Lung (tissue), 12 donors: ENCODE data around the gene MT1H. TPM values are rescaled to one million over a fixed set of nuclear protein-coding genes. Genes with fewer than 3 reads are reported as not detected.

ENCODE experiments used
- ATAC-seq: fragments of 200-7000 bp; cut with Tn5 transposase; one replicate; pipeline ENCODE4 v1.9.1; 2020; ENCODE audit warnings: moderate number of reproducible peaks; ENCODE audit not compliant: insufficient read depth, low FRiP score
- DNase-seq, 3 donors: peaks; one replicate each; pipeline ENCODE4 v3.0.0-alpha.2; 2013 to 2017
- H3K27ac ChIP-seq, 2 donors: one replicate each; pipeline ENCODE4 v1.5.1; 2013; ENCODE audit warnings: mild to moderate bottlenecking in 2 of 2, moderate library complexity in 2 of 2, control low read depth in 1 of 2, inconsistent platforms in 1 of 2, low read depth in 1 of 2, low read length in 1 of 2
- H3K27me3 ChIP-seq, 3 donors: one replicate each; pipeline ENCODE4 v1.5.1; 2013; ENCODE audit warnings: low read length in 2 of 3; ENCODE audit not compliant: control insufficient read depth in 3 of 3, insufficient read depth in 3 of 3
- H3K36me3 ChIP-seq, 4 donors: one replicate each; pipeline ENCODE4 v1.5.1; 2013; ENCODE audit warnings: low read length in 4 of 4, mild to moderate bottlenecking in 1 of 4, moderate library complexity in 1 of 4; ENCODE audit not compliant: control insufficient read depth in 4 of 4, insufficient read depth in 4 of 4
- H3K4me1 ChIP-seq, 5 donors: one replicate each; pipeline ENCODE4 v1.5.1; 2013; ENCODE audit warnings: low read length in 5 of 5, mild to moderate bottlenecking in 2 of 5, moderate library complexity in 1 of 5; ENCODE audit not compliant: control insufficient read depth in 5 of 5, insufficient read depth in 5 of 5
- H3K4me3 ChIP-seq: one replicate; pipeline ENCODE4 v1.5.1; 2013; ENCODE audit warnings: mild to moderate bottlenecking, control low read depth, moderate library complexity
- H3K9ac ChIP-seq, 2 donors: one replicate each; pipeline ENCODE4 v1.5.1; 2013; ENCODE audit warnings: low read length in 2 of 2, control low read depth in 1 of 2; ENCODE audit not compliant: insufficient read depth in 1 of 2
- H3K9me3 ChIP-seq, 4 donors: one replicate each; pipeline ENCODE4 v1.5.1; 2013; ENCODE audit warnings: low read length in 3 of 4, mild to moderate bottlenecking in 1 of 4, moderate library complexity in 1 of 4; ENCODE audit not compliant: control insufficient read depth in 4 of 4, insufficient read depth in 3 of 4
- WGBS, 2 donors: extraction: QIAGEN DNeasy Blood & Tissue Kit; methylation state at CpG; one replicate each; pipeline ENCODE4 v1.1.7; 2013; 5-methylcytosine and 5-hydroxymethylcytosine counted together
- polyA plus RNA-seq, 2 donors: library from polyadenylated mRNA; stranded (reverse); fragments of 200-250 nt; gene quantifications; one replicate each; pipeline ENCODE4 v1.2.1, GENCODE V29; 2013
- total RNA-seq, 2 donors: library from RNA; depleted of rRNA in 1 of 2; stranded (reverse); fragments of >200 nt in 1 of 2; gene quantifications; one replicate each; pipeline ENCODE4 v1.2.1, GENCODE V29; 2014 to 2021
- TF ChIP-seq, protein P1 (sequence below): IDR thresholded peaks from 2 replicates; pipeline ENCODE4 v1.5.1; 2012; ENCODE audit warnings: mild to moderate bottlenecking; ENCODE audit errors: control extremely low read depth, extremely low read depth
- donor health status: control.
- donor health status: control.
- donor health status: Bipolar disorder and iron deficiency.
- donor health status: healthy.
- donor health status: DM: yes; HTN: yes; CAD: no.

The MT1H gene
- total and polyA plus RNA-seq, 4 donors = 1.9 to 10.3 (median 4.4) TPM; not detected in 1

DNA sequence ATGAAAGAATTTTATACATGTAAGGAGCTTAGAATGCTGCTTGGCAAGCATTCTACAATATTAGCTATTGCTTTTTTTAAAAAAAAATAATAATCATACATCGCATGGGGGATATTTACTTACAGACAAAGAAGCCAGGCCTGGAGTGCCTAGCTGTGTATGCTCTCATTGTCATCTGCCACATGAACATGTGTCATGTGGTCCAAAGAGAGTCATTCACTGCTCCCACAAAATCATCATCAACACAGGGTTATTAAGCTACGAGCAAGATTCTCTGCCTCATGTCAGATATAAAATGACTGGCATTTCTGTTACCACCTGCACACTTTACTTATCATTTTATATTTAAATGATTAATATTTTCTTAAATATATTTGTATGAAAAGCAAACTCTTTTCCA is 46.0 kb upstream of the MT1H start:
- Histone ChIP-seq H3K4me1 (peaks cover 0 to 13% (median 0%) of the 10 kb centered on the region in 5 donors), H3K9ac (no peak overlapping the region), H3K9me3 (no peaks in the 10 kb centered on the region), H3K4me3 (no peak overlapping the region), H3K27ac (no peak overlapping the region), H3K36me3 (no peaks in the 10 kb centered on the region), H3K27me3 (peaks cover 0 to 31% (median 17%) of the 10 kb centered on the region in 3 donors)
- whole genome bisulfite sequencing, 2 donors = 96 to 98% methylated on average over 2 of the region's 2 CpGs
- TF ChIP-seq, protein P1, sequence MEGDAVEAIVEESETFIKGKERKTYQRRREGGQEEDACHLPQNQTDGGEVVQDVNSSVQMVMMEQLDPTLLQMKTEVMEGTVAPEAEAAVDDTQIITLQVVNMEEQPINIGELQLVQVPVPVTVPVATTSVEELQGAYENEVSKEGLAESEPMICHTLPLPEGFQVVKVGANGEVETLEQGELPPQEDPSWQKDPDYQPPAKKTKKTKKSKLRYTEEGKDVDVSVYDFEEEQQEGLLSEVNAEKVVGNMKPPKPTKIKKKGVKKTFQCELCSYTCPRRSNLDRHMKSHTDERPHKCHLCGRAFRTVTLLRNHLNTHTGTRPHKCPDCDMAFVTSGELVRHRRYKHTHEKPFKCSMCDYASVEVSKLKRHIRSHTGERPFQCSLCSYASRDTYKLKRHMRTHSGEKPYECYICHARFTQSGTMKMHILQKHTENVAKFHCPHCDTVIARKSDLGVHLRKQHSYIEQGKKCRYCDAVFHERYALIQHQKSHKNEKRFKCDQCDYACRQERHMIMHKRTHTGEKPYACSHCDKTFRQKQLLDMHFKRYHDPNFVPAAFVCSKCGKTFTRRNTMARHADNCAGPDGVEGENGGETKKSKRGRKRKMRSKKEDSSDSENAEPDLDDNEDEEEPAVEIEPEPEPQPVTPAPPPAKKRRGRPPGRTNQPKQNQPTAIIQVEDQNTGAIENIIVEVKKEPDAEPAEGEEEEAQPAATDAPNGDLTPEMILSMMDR = no peak
- ATAC-seq (no peak), DNase-seq (no peak)

DNA sequence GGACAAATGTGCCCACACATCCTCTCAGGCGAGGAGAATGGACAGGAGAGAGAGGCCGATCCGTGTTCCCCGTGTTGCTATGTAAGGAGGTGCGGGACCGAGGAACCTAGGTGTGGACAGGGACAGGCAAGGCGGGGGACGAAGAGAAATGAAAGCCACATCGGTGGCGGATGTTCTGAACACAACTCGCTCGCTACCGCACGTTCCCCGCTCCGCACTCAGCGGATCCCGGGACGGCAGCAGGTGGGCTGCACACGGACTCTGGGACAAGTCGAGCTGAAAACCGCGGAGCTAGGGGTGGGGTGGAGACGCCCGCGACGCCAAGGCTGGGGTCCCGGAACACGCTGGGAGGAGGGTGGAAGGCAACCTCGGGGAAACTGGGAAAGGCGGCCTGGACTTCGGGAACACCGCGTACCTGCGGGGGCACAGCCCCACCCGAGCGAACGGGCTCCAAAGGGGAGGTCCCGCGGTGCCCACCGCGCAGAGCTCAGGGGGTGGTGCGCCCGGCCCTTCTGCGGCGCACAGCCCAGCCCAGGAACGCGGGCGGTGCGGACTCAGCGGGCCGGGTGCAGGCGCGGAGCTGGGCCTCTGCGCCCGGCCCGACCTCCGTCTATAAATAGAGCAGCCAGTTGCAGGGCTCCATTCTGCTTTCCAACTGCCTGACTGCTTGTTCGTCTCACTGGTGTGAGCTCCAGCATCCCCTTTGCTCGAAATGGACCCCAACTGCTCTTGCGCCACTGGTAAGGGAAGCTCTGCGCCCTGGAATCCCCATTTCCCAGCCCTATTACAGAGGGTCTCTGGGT is 44.3 kb upstream of the MT1H start, which contains the start of gene MT1E:
Gene MT1E, plus strand, starts transcription at position 642 of the 803 bp plus-strand sequence. Its CDS starts 71 bp downstream, at position 713.
- H3K27me3 ChIP-seq = peaks cover 0 to 32% (median 13%) of the 10 kb centered on the region in 3 donors
- ATAC-seq (peak; percentile 90), DNase-seq (peak; percentile 62 to 81 (median 67))
- peak within 1 kb of the TSS; percentile 0 to 77 for H3K9ac ChIP-seq
- peaks cover 0 to 1% (median 0%) of the 10 kb centered on the region in 4 donors for H3K9me3 ChIP-seq
- peaks cover 0 to 13% (median 0%) of the 10 kb centered on the region in 5 donors for H3K4me1 ChIP-seq
- peak within 1 kb of the TSS; percentile 91 to 94 for H3K27ac ChIP-seq
- WGBS, 2 donors = 1 to 2% methylated on average over 62 of the region's 62 CpGs
- no peaks in the 10 kb centered on the region for H3K36me3 ChIP-seq
- peak within 1 kb of the TSS; percentile 55 for H3K4me3 ChIP-seq
- TF ChIP-seq, protein P1 = no peak

DNA sequence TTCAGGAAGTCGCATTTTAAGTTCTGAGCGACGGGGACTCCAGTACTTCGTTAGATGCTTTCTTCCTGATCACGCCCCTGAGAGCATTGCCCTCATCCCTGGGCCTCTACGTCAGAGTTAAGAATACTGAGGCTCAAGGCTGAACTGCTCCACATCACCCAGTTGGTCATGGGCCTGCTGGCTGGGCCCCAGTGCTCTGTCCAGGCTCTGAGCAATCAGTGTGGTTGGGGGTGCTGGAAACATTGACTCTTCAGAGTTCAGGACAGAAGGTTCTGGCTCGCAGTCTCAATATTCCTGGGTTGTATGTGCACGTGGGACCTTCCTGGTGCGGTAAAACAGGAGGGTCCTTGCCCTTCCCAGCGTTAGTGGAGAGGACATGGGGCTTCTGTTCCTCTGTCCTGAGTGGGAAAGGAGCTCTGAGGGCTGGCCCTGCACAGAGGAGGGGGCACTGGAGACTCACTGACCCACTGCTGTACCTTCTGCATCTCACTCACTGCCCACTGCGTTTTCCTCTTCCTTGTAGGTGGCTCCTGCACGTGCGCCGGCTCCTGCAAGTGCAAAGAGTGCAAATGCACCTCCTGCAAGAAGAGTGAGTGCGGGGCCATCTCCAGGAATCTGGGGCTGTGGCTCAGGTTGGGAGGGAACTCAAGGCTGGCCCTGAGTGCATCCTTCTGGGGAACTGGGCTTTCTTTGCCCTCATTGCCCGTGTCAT is 43.5 kb upstream of the MT1H start:
- TF ChIP-seq, protein P1 = no peak

More for the DNA sequence above, 43.5 kb upstream of the MT1H start:
- no peak overlapping the region for H3K9ac ChIP-seq
- H3K27ac ChIP-seq = peak overlapping the region; percentile 91 to 94
- H3K36me3 ChIP-seq = no peaks in the 10 kb centered on the region
- WGBS, 2 donors = 22 to 25% methylated on average over 16 of the region's 16 CpGs
- peaks cover 0 to 13% (median 0%) of the 10 kb centered on the region in 5 donors for H3K4me1 ChIP-seq
- DNase-seq (no peak), ATAC-seq (peak; percentile 8)
- peaks cover 0 to 1% (median 0%) of the 10 kb centered on the region in 4 donors for H3K9me3 ChIP-seq
- H3K27me3 ChIP-seq = peaks cover 0 to 32% (median 17%) of the 10 kb centered on the region in 3 donors
- peak overlapping the region; percentile 55 for H3K4me3 ChIP-seq
